RWPE1 (cell line): ENCODE data around the gene IGFLR1.
A peak's percentile ranks its signal among the peaks of the same experiment; 100 is the strongest.

ENCODE experiments used
- CTCF ChIA-PET: fragments of 350-600 bp; sonication (Branson Sonifier 250); formaldehyde crosslinking; extraction: SDS; loops from one replicate; lab custom pipeline; 2021; lab: Yijun Ruan, JAX
- POLR2A ChIA-PET: fragments of 400-600 bp; formaldehyde crosslinking; extraction: SDS; loops from one replicate; lab custom pipeline; 2020; ENCODE audit warnings: antibody characterized with exemption; ENCODE audit not compliant: low non-redundant PET; lab: Yijun Ruan, JAX
- DNase-seq: peaks from one replicate; pipeline ENCODE4 v3.0.0; 2012; ENCODE audit warnings: low spot score
- H3K27ac ChIP-seq: fragments of 450-650 bp; 2 replicates; pipeline ENCODE4 v1.5.1; 2017
- TF ChIP-seq, protein P1 (sequence below): fragments of 450-650 bp; conservative IDR thresholded peaks from 2 replicates; pipeline ENCODE4 v1.5.1; 2017; ENCODE audit warnings: low read depth, mild to moderate bottlenecking

IGFLR1 gene

DNA sequence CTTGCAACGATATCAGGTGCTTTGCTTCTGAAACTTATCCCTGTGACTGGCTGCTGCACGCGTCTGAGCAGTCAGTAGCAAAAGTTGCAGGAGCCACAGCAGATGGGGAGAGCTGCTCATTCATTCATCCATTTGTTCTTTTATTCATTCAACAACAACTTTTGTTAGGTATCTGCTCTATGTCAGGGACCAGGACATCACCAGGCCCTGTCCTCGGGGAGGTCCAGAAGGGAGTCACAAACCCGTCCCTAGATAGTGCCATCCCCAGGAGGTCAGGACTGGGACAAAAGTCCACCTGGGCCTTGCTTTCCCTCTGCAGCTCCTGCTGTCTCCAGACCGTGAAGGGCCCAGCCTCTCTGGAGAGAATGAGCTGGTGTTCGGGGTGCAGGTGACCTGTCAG lies 35.7 kb upstream of the IGFLR1 start:
- TF ChIP-seq, protein P1, sequence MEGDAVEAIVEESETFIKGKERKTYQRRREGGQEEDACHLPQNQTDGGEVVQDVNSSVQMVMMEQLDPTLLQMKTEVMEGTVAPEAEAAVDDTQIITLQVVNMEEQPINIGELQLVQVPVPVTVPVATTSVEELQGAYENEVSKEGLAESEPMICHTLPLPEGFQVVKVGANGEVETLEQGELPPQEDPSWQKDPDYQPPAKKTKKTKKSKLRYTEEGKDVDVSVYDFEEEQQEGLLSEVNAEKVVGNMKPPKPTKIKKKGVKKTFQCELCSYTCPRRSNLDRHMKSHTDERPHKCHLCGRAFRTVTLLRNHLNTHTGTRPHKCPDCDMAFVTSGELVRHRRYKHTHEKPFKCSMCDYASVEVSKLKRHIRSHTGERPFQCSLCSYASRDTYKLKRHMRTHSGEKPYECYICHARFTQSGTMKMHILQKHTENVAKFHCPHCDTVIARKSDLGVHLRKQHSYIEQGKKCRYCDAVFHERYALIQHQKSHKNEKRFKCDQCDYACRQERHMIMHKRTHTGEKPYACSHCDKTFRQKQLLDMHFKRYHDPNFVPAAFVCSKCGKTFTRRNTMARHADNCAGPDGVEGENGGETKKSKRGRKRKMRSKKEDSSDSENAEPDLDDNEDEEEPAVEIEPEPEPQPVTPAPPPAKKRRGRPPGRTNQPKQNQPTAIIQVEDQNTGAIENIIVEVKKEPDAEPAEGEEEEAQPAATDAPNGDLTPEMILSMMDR: no peak
- H3K27ac ChIP-seq: no peak overlapping the region
- DNase-seq: no peak
- ChIA-PET CTCF (interaction anchor here (0.6 kb wide), 1 partner anchor 214 kb away, joined by 4 read pairs; no protein-coding TSS in a partner anchor), POLR2A (no interaction called here)

DNA sequence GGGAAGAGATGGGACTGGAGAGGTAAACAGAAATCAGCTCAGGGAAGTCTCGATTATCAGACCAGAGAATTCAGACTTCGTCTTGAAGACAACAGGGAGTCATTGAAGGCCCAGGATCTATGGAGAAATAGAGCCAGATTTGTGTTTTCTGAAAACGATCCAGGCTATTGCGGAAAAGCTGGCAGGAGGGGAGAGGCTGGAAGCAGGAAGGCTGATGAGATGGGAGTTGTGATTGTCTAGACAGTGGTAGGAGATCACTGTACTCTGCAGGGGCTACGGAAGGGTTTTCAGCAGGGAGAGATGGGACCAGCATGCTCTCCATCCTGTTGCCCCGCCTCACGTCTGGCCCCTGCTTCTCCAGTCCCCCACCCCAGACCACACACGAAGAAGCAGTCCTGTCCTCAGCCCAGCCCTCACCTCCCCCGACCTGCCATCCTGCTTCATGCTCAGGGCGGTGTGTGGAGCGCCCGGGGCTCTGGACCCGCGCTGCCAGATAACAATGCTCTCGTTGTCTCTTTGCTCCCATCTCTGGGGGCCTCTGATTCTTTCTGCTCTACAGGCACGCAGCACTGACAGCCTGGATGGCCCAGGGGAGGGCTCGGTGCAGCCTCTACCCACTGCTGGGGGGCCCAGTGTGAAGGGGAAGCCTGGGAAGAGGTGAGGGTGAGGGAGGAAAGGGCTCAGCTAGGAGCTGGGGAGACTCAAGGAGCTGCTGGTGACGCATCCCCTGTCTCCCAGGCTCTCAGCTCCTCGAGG lies 35.0 kb upstream of the IGFLR1 start:
- DNase-seq: no peak
- TF ChIP-seq, protein P1: no peak
- H3K27ac ChIP-seq: no peak overlapping the region
- CTCF ChIA-PET: interaction anchor here (0.6 kb wide), 1 partner anchor 213 kb away, joined by 4 read pairs; no protein-coding TSS in a partner anchor
- POLR2A ChIA-PET: interaction anchor here (0.6 kb wide), 1 partner anchor 67 kb away, joined by 3 read pairs; no protein-coding TSS in a partner anchor

DNA sequence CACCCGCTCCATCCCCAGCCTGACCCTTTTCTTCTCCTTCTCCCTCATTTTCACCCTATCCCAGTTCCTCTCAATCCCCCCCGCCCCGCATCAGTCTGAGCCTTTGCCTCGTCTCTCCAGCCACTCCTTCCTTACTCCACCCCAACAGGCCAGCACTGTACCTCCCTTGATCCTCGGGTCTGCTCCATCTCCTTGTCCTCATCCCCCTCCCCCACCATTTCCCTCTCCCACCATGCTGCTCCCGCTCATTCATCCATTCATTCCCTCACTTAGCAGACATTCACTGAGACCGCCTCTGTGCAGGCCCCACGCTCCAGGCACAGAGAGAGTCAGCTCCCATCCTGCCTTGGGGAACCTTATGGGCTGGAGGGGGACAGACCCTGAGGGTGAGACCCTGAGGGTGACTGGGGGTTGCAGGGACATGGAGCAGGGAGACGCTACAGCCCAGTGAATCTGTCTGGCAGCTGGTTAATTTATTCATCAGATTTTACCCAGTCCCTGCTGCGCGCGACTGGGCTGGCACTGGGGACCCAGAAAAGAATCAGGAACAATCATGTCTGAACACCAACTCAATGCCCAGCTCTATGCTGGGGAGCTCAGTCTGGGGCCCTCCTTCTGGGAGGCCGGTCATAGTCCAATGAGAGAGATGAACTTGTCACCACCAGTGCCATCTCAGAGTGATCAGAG lies 34.0 kb upstream of the IGFLR1 start:
- TF ChIP-seq, protein P1: no peak
- no peak for DNase-seq
- CTCF ChIA-PET: no interaction called here
- POLR2A ChIA-PET: interaction anchor here (0.6 kb wide), 2 partner anchors 14 to 66 kb away, joined by 3 read pairs; no protein-coding TSS in a partner anchor
- peak overlapping the region; percentile 72 for H3K27ac ChIP-seq

DNA sequence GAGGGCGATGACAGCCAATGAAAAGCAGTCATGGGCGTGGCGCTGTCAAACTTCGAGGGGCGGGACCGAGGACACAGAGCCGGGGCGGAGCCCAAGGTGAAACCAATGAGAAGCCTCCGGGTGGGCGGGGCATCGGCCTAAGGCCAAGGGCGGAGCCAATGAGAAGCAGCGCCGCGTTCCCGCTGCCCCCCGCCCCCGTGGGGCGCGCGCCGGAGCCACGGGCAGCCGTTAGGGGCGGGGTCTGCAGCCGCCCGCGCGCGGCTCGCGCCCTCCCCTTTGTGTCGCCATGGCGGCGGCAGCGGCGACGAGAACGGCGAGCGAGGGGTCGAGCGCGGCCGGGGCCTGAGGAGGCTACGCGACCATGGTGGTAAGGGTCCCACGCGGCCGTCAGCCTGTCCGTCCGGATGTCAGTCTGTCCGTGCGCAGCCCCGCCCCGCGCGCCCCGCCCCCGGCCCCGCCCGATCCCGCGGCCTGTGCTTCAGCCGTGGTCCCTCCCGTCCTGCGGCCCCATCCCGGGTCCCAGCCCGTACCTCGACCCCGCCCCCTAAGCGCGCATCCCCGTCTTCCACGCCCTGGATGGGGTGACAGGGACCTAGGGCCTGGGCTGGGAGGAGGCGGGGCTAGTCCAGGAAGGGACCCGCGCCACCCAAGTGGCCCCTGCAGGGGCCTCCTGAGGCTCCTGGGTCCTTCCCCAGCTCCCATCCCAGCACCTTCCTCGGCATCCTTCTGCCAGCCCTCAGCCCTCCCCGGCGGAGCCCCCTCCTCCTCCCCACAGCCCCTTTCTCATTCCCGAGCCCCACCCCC lies 33.2 kb upstream of the IGFLR1 start, which contains the start of gene ARHGAP33:
Gene ARHGAP33 (plus strand): TSS at position 267 of the 804 bp plus-strand sequence. CDS start 95 bp downstream, at position 362.
- DNase-seq: peak; percentile 97
- TF ChIP-seq, protein P1: no peak
- H3K27ac ChIP-seq: peak within 1 kb of the TSS; percentile 72
- POLR2A ChIA-PET: no interaction called here
- CTCF ChIA-PET: no interaction called here

DNA sequence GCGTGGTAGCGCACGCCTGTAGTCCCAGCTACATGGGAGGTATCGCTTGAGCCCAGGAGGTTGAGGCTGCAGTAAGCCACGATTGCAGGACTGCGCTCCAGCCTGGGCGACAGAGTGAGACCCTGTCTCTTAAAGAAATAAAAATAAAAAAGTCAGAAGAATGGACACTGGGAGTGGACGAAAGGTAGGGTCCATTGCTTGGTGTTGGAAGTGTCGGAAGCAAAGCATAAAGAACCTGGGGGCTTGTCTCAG lies 32.7 kb upstream of the IGFLR1 start:
- no peak for DNase-seq
- peak overlapping the region; percentile 72; the same call in 1 of the 2 replicates for H3K27ac ChIP-seq
- TF ChIP-seq, protein P1: no peak
- CTCF ChIA-PET: no interaction called here
- POLR2A ChIA-PET: no interaction called here
